Measurements from ENCODE around the gene KY.

KY gene

GRCh38 chr3:134562055-134562454, 88.8 kb downstream of the KY start:
- H3K36me3 ChIP-seq (ENCODE audit: control insufficient read depth, insufficient read depth, low read length, severe bottlenecking), result peaks cover 56% of the 10 kb centered on the region
- no peak overlapping the region for H3K9ac ChIP-seq (ENCODE audit: low read length)
- H3K27me3 ChIP-seq (replicated peaks; ENCODE audit: control insufficient read depth, insufficient read depth, low read length), result no peaks in the 10 kb centered on the region
- DNase-seq (ENCODE audit: low read depth), result no peak
- H3K9me3 ChIP-seq (ENCODE audit: control insufficient read depth, low read length), result no peaks in the 10 kb centered on the region
- H3K4me1 ChIP-seq (ENCODE audit: control insufficient read depth, insufficient read depth, low read length), result no peaks in the 10 kb centered on the region
- no peak overlapping the region for H3K4me3 ChIP-seq (ENCODE audit: low read length)

GRCh38 chr3:134559591-134559990, 91.2 kb downstream of the KY start:
- H3K9ac ChIP-seq (ENCODE audit: low read length), result no peak overlapping the region
- no peaks in the 10 kb centered on the region for H3K9me3 ChIP-seq (ENCODE audit: control insufficient read depth, low read length)
- no peaks in the 10 kb centered on the region for H3K27me3 ChIP-seq (replicated peaks; ENCODE audit: control insufficient read depth, insufficient read depth, low read length)
- no peak overlapping the region for H3K4me3 ChIP-seq (ENCODE audit: low read length)
- no peak for DNase-seq (ENCODE audit: low read depth)
- H3K4me1 ChIP-seq (ENCODE audit: control insufficient read depth, insufficient read depth, low read length), result no peaks in the 10 kb centered on the region
- peaks cover 56% of the 10 kb centered on the region for H3K36me3 ChIP-seq (ENCODE audit: control insufficient read depth, insufficient read depth, low read length, severe bottlenecking)

Data from adipocyte (in vitro differentiated cells).